ENCODE measurements around the gene SLC47A2. TPM values are rescaled to one million over a fixed set of nuclear protein-coding genes. Genes with fewer than 3 reads are reported as not detected.

Gene SLC47A2
- total RNA-seq, 1 donor from 2014 or later = not detected

GRCh38 chr17:19739241-19740201, 23.1 kb upstream of the SLC47A2 start:
- DNase-seq (ENCODE audit: low spot score in 2 of 2) = no peak
- Histone ChIP-seq H3K4me1 (peaks cover 3% of the 10 kb centered on the region in 2 donors), H3K36me3 (no peaks in the 10 kb centered on the region), H3K4me3 (no peak overlapping the region), H3K27me3 (no peaks in the 10 kb centered on the region), H3K9me3 (no peaks in the 10 kb centered on the region), H3K27ac (no peak overlapping the region)
- no peak for TF ChIP-seq CTCF (IDR thresholded peaks at IDR 0.05)
- intact Hi-C loops (cut with DNase I) = no loop called here

GRCh38 chr17:19738757-19739156, 22.4 kb upstream of the SLC47A2 start:
- DNase-seq (ENCODE audit: low spot score in 2 of 2) = no peak
- Histone ChIP-seq H3K9me3 (no peaks in the 10 kb centered on the region), H3K27ac (no peak overlapping the region), H3K27me3 (no peaks in the 10 kb centered on the region), H3K4me1 (no peaks in the 10 kb centered on the region), H3K4me3 (no peak overlapping the region), H3K36me3 (no peaks in the 10 kb centered on the region)
- intact Hi-C loops (cut with DNase I) = no loop called here
- no peak for TF ChIP-seq CTCF (IDR thresholded peaks at IDR 0.05)

GRCh38 chr17:19738073-19738449, 21.7 kb upstream of the SLC47A2 start:
- Histone ChIP-seq H3K4me1 (no peaks in the 10 kb centered on the region), H3K27ac (no peak overlapping the region), H3K4me3 (no peak overlapping the region), H3K36me3 (no peaks in the 10 kb centered on the region), H3K9me3 (no peaks in the 10 kb centered on the region), H3K27me3 (no peaks in the 10 kb centered on the region)
- intact Hi-C loops (cut with DNase I) = no loop called here
- DNase-seq (ENCODE audit: low spot score in 2 of 2) = no peak
- no peak for TF ChIP-seq CTCF (IDR thresholded peaks at IDR 0.05)

GRCh38 chr17:19737305-19738072, 21.1 kb upstream of the SLC47A2 start:
- DNase-seq (ENCODE audit: low spot score in 2 of 2) = no peak
- no peak overlapping the region for H3K4me3 ChIP-seq
- no peaks in the 10 kb centered on the region for H3K4me1 ChIP-seq
- no peaks in the 10 kb centered on the region for H3K36me3 ChIP-seq
- H3K27me3 ChIP-seq = no peaks in the 10 kb centered on the region
- no peak for TF ChIP-seq CTCF (IDR thresholded peaks at IDR 0.05)
- no peaks in the 10 kb centered on the region for H3K9me3 ChIP-seq
- intact Hi-C loops (cut with DNase I) = no loop called here
- H3K27ac ChIP-seq = no peak overlapping the region

- intact Hi-C loops (cut with DNase I) = no loop called here
- Histone ChIP-seq H3K9me3 (no peaks in the 10 kb centered on the region), H3K36me3 (no peaks in the 10 kb centered on the region), H3K27ac (no peak overlapping the region), H3K4me3 (no peak overlapping the region), H3K4me1 (peaks cover 1% of the 10 kb centered on the region in 2 donors), H3K27me3 (no peaks in the 10 kb centered on the region)
- no peak for DNase-seq (ENCODE audit: low spot score in 2 of 2)
- no peak for TF ChIP-seq CTCF (IDR thresholded peaks at IDR 0.05)
Observed at GRCh38 chr17:19736071-19736470, 19.7 kb upstream of the SLC47A2 start.
